ENCODE data around the gene PRCC.

- TF ChIP-seq, protein P1, sequence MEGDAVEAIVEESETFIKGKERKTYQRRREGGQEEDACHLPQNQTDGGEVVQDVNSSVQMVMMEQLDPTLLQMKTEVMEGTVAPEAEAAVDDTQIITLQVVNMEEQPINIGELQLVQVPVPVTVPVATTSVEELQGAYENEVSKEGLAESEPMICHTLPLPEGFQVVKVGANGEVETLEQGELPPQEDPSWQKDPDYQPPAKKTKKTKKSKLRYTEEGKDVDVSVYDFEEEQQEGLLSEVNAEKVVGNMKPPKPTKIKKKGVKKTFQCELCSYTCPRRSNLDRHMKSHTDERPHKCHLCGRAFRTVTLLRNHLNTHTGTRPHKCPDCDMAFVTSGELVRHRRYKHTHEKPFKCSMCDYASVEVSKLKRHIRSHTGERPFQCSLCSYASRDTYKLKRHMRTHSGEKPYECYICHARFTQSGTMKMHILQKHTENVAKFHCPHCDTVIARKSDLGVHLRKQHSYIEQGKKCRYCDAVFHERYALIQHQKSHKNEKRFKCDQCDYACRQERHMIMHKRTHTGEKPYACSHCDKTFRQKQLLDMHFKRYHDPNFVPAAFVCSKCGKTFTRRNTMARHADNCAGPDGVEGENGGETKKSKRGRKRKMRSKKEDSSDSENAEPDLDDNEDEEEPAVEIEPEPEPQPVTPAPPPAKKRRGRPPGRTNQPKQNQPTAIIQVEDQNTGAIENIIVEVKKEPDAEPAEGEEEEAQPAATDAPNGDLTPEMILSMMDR (conservative IDR thresholded peaks at IDR 0.05): no peak
- no peak for TF ChIP-seq ZFX (IDR thresholded peaks at IDR 0.05)
Measured at GRCh38 chr1:156807627-156808026, 40.3 kb downstream of the PRCC start.
